HUES6 (cell line): ENCODE measurements around the gene APC.

Experiments used
- H3K27ac ChIP-seq: 2 replicates; pipeline ENCODE4 v1.7.0; 2013; ENCODE audit warnings: low read depth, mild to moderate bottlenecking, low read length, inconsistent platforms
- H3K27me3 ChIP-seq: 2 replicates; pipeline ENCODE4 v1.6.1; 2013; ENCODE audit warnings: low read length; ENCODE audit not compliant: control insufficient read depth, insufficient read depth
- H3K36me3 ChIP-seq: 2 replicates; pipeline ENCODE4 v1.6.1; 2013; ENCODE audit warnings: low read length; ENCODE audit not compliant: control insufficient read depth, insufficient read depth
- H3K4me1 ChIP-seq: 2 replicates; pipeline ENCODE4 v1.6.1; 2013; ENCODE audit warnings: low read length; ENCODE audit not compliant: control insufficient read depth, insufficient read depth
- H3K4me3 ChIP-seq: 2 replicates; pipeline ENCODE4 v1.5.1; 2013; ENCODE audit warnings: low read depth, low read length
- H3K9ac ChIP-seq: one replicate; pipeline ENCODE4 v1.6.1; 2013; ENCODE audit warnings: mild to moderate bottlenecking, low read length
- H3K9me3 ChIP-seq: 2 replicates; pipeline ENCODE4 v1.6.1; 2013; ENCODE audit warnings: low read depth, low read length; ENCODE audit not compliant: control insufficient read depth, insufficient read depth

The APC gene

GRCh38 chr5:112822456-112822855 is 84.8 kb downstream of the APC start:
- Histone ChIP-seq H3K36me3 (peaks cover 31% of the 10 kb centered on the region), H3K9me3 (no peaks in the 10 kb centered on the region), H3K4me1 (peaks cover 11% of the 10 kb centered on the region; the same call in 1 of the 2 replicates), H3K27me3 (no peaks in the 10 kb centered on the region), H3K27ac (no peak overlapping the region), H3K9ac (no peak overlapping the region), H3K4me3 (no peak overlapping the region)

DNA sequence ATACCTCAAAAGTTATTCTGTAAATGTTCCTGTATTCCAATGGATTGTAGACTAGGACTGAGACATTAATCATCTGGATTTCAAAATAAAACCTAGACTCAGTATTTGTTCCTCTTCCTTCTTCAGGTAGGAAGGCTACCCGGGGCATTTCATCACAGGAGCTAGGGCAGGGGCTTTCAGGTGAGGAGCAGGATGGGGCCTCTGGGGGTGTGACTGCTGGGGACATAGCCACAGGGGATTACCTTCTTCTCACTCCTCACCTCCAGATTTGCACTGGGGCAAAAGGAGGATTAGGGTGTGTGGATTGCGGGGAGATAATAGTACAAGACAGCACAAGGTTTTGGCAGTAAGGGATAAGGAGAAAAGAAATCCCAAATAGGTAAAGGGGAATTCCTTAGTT is 85.5 kb downstream of the APC start:
- Histone ChIP-seq H3K36me3 (peaks cover 38% of the 10 kb centered on the region), H3K9me3 (no peaks in the 10 kb centered on the region)

DNA sequence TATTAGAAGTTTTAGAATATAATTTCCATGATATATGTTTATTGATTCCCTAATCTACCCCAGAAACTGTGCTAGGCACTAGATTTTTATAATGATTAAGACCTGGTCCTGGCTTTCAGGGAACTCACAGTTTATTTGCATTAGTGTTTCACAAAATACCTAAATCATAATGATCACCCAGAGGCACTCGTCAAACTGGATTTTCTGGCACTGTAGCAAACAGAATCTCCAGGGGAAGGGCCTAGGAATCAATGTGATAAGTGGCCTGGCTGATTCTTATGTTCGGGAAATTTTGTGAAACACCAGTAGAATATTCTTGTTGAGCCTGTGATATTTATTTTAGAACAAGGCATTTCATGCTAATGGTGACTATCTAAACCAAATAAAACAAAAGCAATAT is 86.0 kb downstream of the APC start:
- Histone ChIP-seq H3K4me1 (peaks cover 11% of the 10 kb centered on the region; the same call in 1 of the 2 replicates), H3K9ac (no peak overlapping the region), H3K27ac (no peak overlapping the region), H3K36me3 (peaks cover 42% of the 10 kb centered on the region), H3K27me3 (no peaks in the 10 kb centered on the region), H3K9me3 (no peaks in the 10 kb centered on the region), H3K4me3 (no peak overlapping the region)

More for the DNA sequence above, 85.5 kb downstream of the APC start:
- no peaks in the 10 kb centered on the region for H3K27me3 ChIP-seq
- H3K9ac ChIP-seq, result no peak overlapping the region
- no peak overlapping the region for H3K27ac ChIP-seq
- peaks cover 11% of the 10 kb centered on the region; the same call in 1 of the 2 replicates for H3K4me1 ChIP-seq
- H3K4me3 ChIP-seq, result no peak overlapping the region

DNA sequence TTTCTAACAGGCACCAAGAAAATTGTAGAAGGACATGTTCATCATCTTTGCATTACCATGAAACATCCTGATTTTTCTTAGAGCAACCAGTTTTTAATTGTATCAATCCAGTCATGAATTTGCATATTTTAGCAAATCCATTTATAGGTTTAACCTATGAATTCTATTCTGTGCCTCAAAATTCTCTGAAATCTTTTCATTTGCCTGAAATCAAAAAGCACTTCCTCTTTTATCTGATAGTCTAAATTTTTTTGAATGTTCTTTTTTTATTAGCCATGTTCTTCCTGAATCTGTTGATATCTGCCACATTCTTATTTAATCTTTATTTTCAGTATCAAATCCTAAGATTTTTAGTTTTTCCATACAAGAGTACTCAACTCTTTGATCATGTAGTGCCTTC is 86.5 kb downstream of the APC start:
- Histone ChIP-seq H3K4me3 (no peak overlapping the region), H3K9ac (no peak overlapping the region), H3K4me1 (peaks cover 11% of the 10 kb centered on the region; the same call in 1 of the 2 replicates), H3K9me3 (no peaks in the 10 kb centered on the region), H3K27ac (no peak overlapping the region), H3K36me3 (peaks cover 44% of the 10 kb centered on the region), H3K27me3 (no peaks in the 10 kb centered on the region)

GRCh38 chr5:112830378-112830777 is 92.7 kb downstream of the APC start:
- H3K4me1 ChIP-seq, result peaks cover 9% of the 10 kb centered on the region; the same call in 1 of the 2 replicates
- H3K9me3 ChIP-seq, result no peaks in the 10 kb centered on the region
- H3K4me3 ChIP-seq, result no peak overlapping the region
- H3K9ac ChIP-seq, result no peak overlapping the region
- peaks cover 32% of the 10 kb centered on the region for H3K36me3 ChIP-seq
- no peak overlapping the region for H3K27ac ChIP-seq
- H3K27me3 ChIP-seq, result no peaks in the 10 kb centered on the region

- no peaks in the 10 kb centered on the region for H3K27me3 ChIP-seq
- H3K4me3 ChIP-seq, result no peak overlapping the region
- no peaks in the 10 kb centered on the region for H3K4me1 ChIP-seq
- H3K9ac ChIP-seq, result no peak overlapping the region
- H3K9me3 ChIP-seq, result no peaks in the 10 kb centered on the region
- H3K36me3 ChIP-seq, result peaks cover 29% of the 10 kb centered on the region
- H3K27ac ChIP-seq, result no peak overlapping the region
Measured at GRCh38 chr5:112833971-112834370, 96.3 kb downstream of the APC start.

- Histone ChIP-seq H3K27me3 (no peaks in the 10 kb centered on the region), H3K9ac (no peak overlapping the region), H3K4me1 (peaks cover 11% of the 10 kb centered on the region), H3K4me3 (no peak overlapping the region), H3K27ac (no peak overlapping the region), H3K36me3 (peaks cover 9% of the 10 kb centered on the region), H3K9me3 (no peaks in the 10 kb centered on the region)
Measured at GRCh38 chr5:112844489-112844888, 106.8 kb downstream of the APC start.

DNA sequence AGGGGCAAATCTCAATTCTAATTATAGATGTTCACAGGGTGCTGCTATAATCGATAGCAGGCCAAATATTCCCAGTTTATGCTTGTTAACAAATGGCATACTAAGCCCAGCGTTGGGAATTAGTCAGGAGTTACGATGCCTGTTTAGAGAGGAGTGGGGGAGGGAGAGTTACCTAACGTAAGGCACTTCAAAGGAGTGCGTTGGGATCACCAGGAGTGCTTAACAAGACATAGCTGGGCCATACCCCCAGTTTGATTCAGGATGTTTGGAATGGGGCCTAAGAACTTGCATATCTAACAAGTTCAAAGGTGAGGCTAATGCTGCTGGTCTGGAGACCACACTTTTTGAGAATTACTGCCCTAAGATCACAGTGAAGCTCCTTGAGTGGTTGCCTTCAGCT is 108.9 kb downstream of the APC start:
- no peak overlapping the region for H3K9ac ChIP-seq
- H3K4me1 ChIP-seq, result peaks cover 11% of the 10 kb centered on the region
- H3K36me3 ChIP-seq, result no peaks in the 10 kb centered on the region
- H3K9me3 ChIP-seq, result no peaks in the 10 kb centered on the region
- H3K27me3 ChIP-seq, result no peaks in the 10 kb centered on the region
- H3K4me3 ChIP-seq, result no peak overlapping the region
- H3K27ac ChIP-seq, result no peak overlapping the region

DNA sequence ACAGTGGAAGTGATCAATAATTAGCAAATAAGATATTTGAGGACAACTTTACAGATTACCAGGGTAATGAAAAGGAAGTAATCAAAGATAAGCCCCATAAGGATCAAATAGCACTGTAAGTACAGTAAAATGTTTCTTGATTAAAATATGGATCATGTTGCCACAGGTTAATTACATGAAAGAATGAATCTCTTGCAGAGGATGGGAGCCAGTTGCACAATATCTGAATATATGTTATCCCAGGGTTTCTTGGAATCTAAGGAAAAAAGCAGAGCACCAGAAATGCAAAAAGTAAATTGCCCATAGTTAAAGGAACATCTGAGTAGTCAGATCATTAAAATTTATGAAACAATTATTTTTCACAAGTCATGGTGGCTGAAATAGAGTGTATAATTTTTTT is 109.6 kb downstream of the APC start:
- Histone ChIP-seq H3K27ac (no peak overlapping the region), H3K9ac (no peak overlapping the region)

DNA sequence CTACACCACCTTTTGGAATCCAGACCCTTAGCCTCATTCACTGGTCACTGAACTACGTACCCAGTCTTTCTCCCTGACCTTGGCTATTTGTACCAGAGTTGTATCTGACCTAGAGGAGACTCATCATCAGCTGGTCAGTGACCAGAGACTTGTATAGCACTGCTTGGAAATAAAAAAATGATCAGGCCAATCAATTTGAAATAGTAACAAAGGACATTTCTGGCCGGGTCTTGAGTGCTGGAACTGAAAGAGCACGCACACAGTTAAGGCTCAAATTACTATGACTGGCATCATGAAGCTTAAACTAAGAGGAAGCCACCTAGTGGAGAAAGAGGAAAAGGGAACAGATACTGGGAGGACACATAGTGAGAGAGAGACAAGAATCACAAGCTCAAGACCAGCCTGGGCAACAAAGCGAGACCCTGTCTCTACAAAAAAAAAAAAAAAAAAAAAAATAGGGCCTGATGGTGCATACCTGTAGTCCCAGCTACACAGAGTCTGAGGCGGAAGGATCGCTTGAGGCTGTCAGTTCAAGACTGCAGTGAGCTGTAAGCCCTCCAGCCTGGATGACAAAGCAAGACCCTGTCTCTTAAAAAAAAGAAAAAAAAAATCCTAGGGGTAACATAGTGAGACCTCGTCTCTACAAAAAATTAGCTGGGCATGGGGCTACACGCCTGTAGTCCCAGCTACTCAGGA is 110.6 kb downstream of the APC start:
- Histone ChIP-seq H3K36me3 (no peaks in the 10 kb centered on the region), H3K4me1 (peaks cover 11% of the 10 kb centered on the region), H3K27me3 (no peaks in the 10 kb centered on the region), H3K27ac (no peak overlapping the region), H3K9ac (no peak overlapping the region), H3K9me3 (no peaks in the 10 kb centered on the region), H3K4me3 (peak overlapping the region; percentile 5; the same call in 1 of the 2 replicates)

More for the DNA sequence above, 109.6 kb downstream of the APC start:
- no peaks in the 10 kb centered on the region for H3K27me3 ChIP-seq
- H3K4me3 ChIP-seq, result no peak overlapping the region
- H3K4me1 ChIP-seq, result peaks cover 11% of the 10 kb centered on the region
- no peaks in the 10 kb centered on the region for H3K9me3 ChIP-seq
- H3K36me3 ChIP-seq, result no peaks in the 10 kb centered on the region

DNA sequence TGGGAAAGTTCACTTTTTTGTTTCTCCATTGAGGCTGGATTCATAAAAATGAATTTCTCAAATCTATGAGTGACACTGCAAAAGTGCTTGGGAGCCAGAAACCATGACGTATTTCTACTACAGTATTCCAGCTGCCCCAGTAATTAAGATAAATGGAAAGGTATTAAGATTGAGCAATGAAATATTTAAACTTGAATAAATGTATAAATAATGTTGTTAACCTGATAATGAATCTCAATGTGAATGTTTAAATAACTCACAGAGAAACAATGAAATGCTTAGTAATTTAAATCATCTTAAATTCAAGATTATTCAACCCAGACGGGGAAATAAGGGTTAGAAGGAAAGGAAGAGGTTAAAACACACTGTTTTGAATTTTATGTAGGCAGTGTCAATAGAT is 112.2 kb downstream of the APC start:
- no peak overlapping the region for H3K27ac ChIP-seq
- no peaks in the 10 kb centered on the region for H3K36me3 ChIP-seq
- peaks cover 11% of the 10 kb centered on the region for H3K4me1 ChIP-seq
- H3K9ac ChIP-seq, result no peak overlapping the region
- H3K4me3 ChIP-seq, result no peak overlapping the region
- no peaks in the 10 kb centered on the region for H3K9me3 ChIP-seq
- no peaks in the 10 kb centered on the region for H3K27me3 ChIP-seq
